ENCODE results near the gene AMHR2.
"Not testable (repeated sequence)": the region's sequence is repeated elsewhere in the genome, so short reads cannot be mapped to it uniquely, and the experiment has no call there.

Gene AMHR2

GRCh38 chr12:53399896-53400295 lies 23.8 kb upstream of the AMHR2 start:
- Histone ChIP-seq H3K36me3 (ENCODE audit: control insufficient read depth in 1 of 2, insufficient read depth in 2 of 2, low read depth in 1 of 2, low read length in 2 of 2) (peaks cover 22 to 26% of the 10 kb centered on the region in 2 experiments), H3K9ac (ENCODE audit: low read length) (no peak overlapping the region), H3K4me3 (ENCODE audit: insufficient read depth in 1 of 2, low read depth in 1 of 2, low read length in 2 of 2) (no peak overlapping the region), H3K79me1 (replicated peaks; ENCODE audit: low read length, poor library complexity, severe bottlenecking) (peaks cover 13% of the 10 kb centered on the region), H2BK120ac (ENCODE audit: low read depth, low read length) (no peak overlapping the region), H2BK15ac (ENCODE audit: low read depth, poor library complexity, severe bottlenecking) (no peak overlapping the region), H3K23ac (ENCODE audit: low read length in 2 of 2) (no peak overlapping the region), H3K4me2 (ENCODE audit: low read length, poor library complexity, severe bottlenecking) (no peak overlapping the region), H4K91ac (ENCODE audit: low read length) (no peak overlapping the region), H4K8ac (ENCODE audit: low read length) (no peak overlapping the region), H2AK5ac (ENCODE audit: low read length, severe bottlenecking) (no peak overlapping the region), H3K4me1 (ENCODE audit: control insufficient read depth, insufficient read depth, low read depth, low read length) (no peaks in the 10 kb centered on the region), H3K27me3 (ENCODE audit: control insufficient read depth in 1 of 2, insufficient read depth in 1 of 2, low read length in 2 of 2) (no peaks in the 10 kb centered on the region), H3K4ac (ENCODE audit: low read depth in 1 of 2, low read length in 2 of 2) (no peak overlapping the region), H2BK5ac (ENCODE audit: low read depth, low read length, poor library complexity, severe bottlenecking) (no peak overlapping the region), H2BK12ac (ENCODE audit: low read length in 2 of 2) (no peak overlapping the region), H3K9me3 (ENCODE audit: control insufficient read depth, low read length) (no peaks in the 10 kb centered on the region), H3K14ac (ENCODE audit: low read length in 2 of 2) (no peak overlapping the region), H3K18ac (ENCODE audit: low read depth in 1 of 2, low read length in 2 of 2) (no peak overlapping the region), H3K27ac (ENCODE audit: low read length, poor library complexity, severe bottlenecking) (no peak overlapping the region), H2AFZ (ENCODE audit: low read depth, low read length) (no peak overlapping the region)
- DNase-seq, result no peak
- 98% methylated on average over 7 of the region's 7 CpGs for WGBS

DNA sequence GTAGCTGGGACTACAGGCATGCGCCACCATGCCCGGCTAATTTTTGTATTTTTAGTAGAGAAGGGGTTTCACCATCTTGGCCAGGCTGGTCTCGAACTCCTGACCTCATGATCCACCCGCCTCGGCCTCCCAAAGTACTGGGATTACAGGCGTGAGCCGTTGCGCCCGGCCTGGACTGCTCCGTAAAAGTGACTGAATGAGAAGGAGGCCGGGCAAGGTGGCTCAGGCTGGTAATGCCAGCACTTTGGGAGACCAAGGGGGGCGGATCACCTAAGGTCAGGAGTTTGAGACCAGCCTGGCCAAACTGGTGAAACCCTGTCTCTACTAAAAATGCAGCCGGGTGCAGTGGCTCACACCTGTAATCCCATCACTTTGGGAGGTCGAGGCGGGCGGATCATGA lies 21.3 kb upstream of the AMHR2 start:
- H3K4me3 ChIP-seq (ENCODE audit: insufficient read depth in 1 of 2, low read depth in 1 of 2, low read length in 2 of 2); H3K4me2 ChIP-seq (ENCODE audit: low read length, poor library complexity, severe bottlenecking); H2BK120ac ChIP-seq (ENCODE audit: low read depth, low read length); H3K27me3 ChIP-seq (ENCODE audit: control insufficient read depth in 1 of 2, insufficient read depth in 1 of 2, low read length in 2 of 2); H3K23ac ChIP-seq (ENCODE audit: low read length in 2 of 2); DNase-seq; H3K9ac ChIP-seq (ENCODE audit: low read length); H3K9me3 ChIP-seq (ENCODE audit: control insufficient read depth, low read length); H3K18ac ChIP-seq (ENCODE audit: low read depth in 1 of 2, low read length in 2 of 2); H2BK5ac ChIP-seq (ENCODE audit: low read depth, low read length, poor library complexity, severe bottlenecking); H4K8ac ChIP-seq (ENCODE audit: low read length); H2BK12ac ChIP-seq (ENCODE audit: low read length in 2 of 2); H2BK15ac ChIP-seq (ENCODE audit: low read depth, poor library complexity, severe bottlenecking); H3K4me1 ChIP-seq (ENCODE audit: control insufficient read depth, insufficient read depth, low read depth, low read length); H2AK5ac ChIP-seq (ENCODE audit: low read length, severe bottlenecking); H4K91ac ChIP-seq (ENCODE audit: low read length); H2AFZ ChIP-seq (ENCODE audit: low read depth, low read length); H3K27ac ChIP-seq (ENCODE audit: low read length, poor library complexity, severe bottlenecking); H3K14ac ChIP-seq (ENCODE audit: low read length in 2 of 2); H3K4ac ChIP-seq (ENCODE audit: low read depth in 1 of 2, low read length in 2 of 2): not testable (repeated sequence)
- Histone ChIP-seq H3K79me1 (replicated peaks; ENCODE audit: low read length, poor library complexity, severe bottlenecking) (peaks cover 20% of the 10 kb centered on the region), H3K36me3 (ENCODE audit: control insufficient read depth in 1 of 2, insufficient read depth in 2 of 2, low read depth in 1 of 2, low read length in 2 of 2) (peaks cover 16 to 29% of the 10 kb centered on the region in 2 experiments)
- WGBS, result 97% methylated on average over 16 of the region's 16 CpGs

GRCh38 chr12:53402871-53403270 lies 20.8 kb upstream of the AMHR2 start:
- H3K9me3 ChIP-seq (ENCODE audit: control insufficient read depth, low read length), result no peaks in the 10 kb centered on the region
- 100% methylated on average over 7 of the region's 7 CpGs for WGBS
- H2BK120ac ChIP-seq (ENCODE audit: low read depth, low read length), result no peak overlapping the region
- H3K4me3 ChIP-seq (ENCODE audit: insufficient read depth in 1 of 2, low read depth in 1 of 2, low read length in 2 of 2), result no peak overlapping the region
- peaks cover 16 to 30% of the 10 kb centered on the region in 2 experiments for H3K36me3 ChIP-seq (ENCODE audit: control insufficient read depth in 1 of 2, insufficient read depth in 2 of 2, low read depth in 1 of 2, low read length in 2 of 2)
- no peak overlapping the region for H2AFZ ChIP-seq (ENCODE audit: low read depth, low read length)
- no peak overlapping the region for H3K4ac ChIP-seq (ENCODE audit: low read depth in 1 of 2, low read length in 2 of 2)
- no peak overlapping the region for H3K18ac ChIP-seq (ENCODE audit: low read depth in 1 of 2, low read length in 2 of 2)
- DNase-seq, result no peak
- no peak overlapping the region for H3K9ac ChIP-seq (ENCODE audit: low read length)
- no peaks in the 10 kb centered on the region for H3K4me1 ChIP-seq (ENCODE audit: control insufficient read depth, insufficient read depth, low read depth, low read length)
- H3K79me1 ChIP-seq (replicated peaks; ENCODE audit: low read length, poor library complexity, severe bottlenecking), result peaks cover 20% of the 10 kb centered on the region
- no peak overlapping the region for H4K8ac ChIP-seq (ENCODE audit: low read length)
- H3K4me2 ChIP-seq (ENCODE audit: low read length, poor library complexity, severe bottlenecking), result no peak overlapping the region
- no peak overlapping the region for H2BK15ac ChIP-seq (ENCODE audit: low read depth, poor library complexity, severe bottlenecking)
- no peak overlapping the region for H2BK12ac ChIP-seq (ENCODE audit: low read length in 2 of 2)
- no peak overlapping the region for H3K23ac ChIP-seq (ENCODE audit: low read length in 2 of 2)
- no peak overlapping the region for H3K14ac ChIP-seq (ENCODE audit: low read length in 2 of 2)
- H3K27ac ChIP-seq (ENCODE audit: low read length, poor library complexity, severe bottlenecking), result no peak overlapping the region
- H2BK5ac ChIP-seq (ENCODE audit: low read depth, low read length, poor library complexity, severe bottlenecking), result no peak overlapping the region
- H3K27me3 ChIP-seq (ENCODE audit: control insufficient read depth in 1 of 2, insufficient read depth in 1 of 2, low read length in 2 of 2), result no peaks in the 10 kb centered on the region
- no peak overlapping the region for H2AK5ac ChIP-seq (ENCODE audit: low read length, severe bottlenecking)
- H4K91ac ChIP-seq (ENCODE audit: low read length), result no peak overlapping the region

GRCh38 chr12:53410951-53411350 lies 12.7 kb upstream of the AMHR2 start:
- H3K4ac ChIP-seq (ENCODE audit: low read depth in 1 of 2, low read length in 2 of 2), result no peak overlapping the region
- 99% methylated on average over 5 of the region's 5 CpGs for WGBS
- no peaks in the 10 kb centered on the region for H3K9me3 ChIP-seq (ENCODE audit: control insufficient read depth, low read length)
- no peak overlapping the region for H2BK120ac ChIP-seq (ENCODE audit: low read depth, low read length)
- H2BK12ac ChIP-seq (ENCODE audit: low read length in 2 of 2), result no peak overlapping the region
- H3K14ac ChIP-seq (ENCODE audit: low read length in 2 of 2), result no peak overlapping the region
- H3K4me1 ChIP-seq (ENCODE audit: control insufficient read depth, insufficient read depth, low read depth, low read length), result no peaks in the 10 kb centered on the region
- H2AFZ ChIP-seq (ENCODE audit: low read depth, low read length), result no peak overlapping the region
- no peak overlapping the region for H2BK15ac ChIP-seq (ENCODE audit: low read depth, poor library complexity, severe bottlenecking)
- H3K4me2 ChIP-seq (ENCODE audit: low read length, poor library complexity, severe bottlenecking), result no peak overlapping the region
- peaks cover 15% of the 10 kb centered on the region for H3K79me1 ChIP-seq (replicated peaks; ENCODE audit: low read length, poor library complexity, severe bottlenecking)
- DNase-seq, result no peak
- H3K9ac ChIP-seq (ENCODE audit: low read length), result no peak overlapping the region
- H3K23ac ChIP-seq (ENCODE audit: low read length in 2 of 2), result no peak overlapping the region
- H3K27me3 ChIP-seq (ENCODE audit: control insufficient read depth in 1 of 2, insufficient read depth in 1 of 2, low read length in 2 of 2), result no peaks in the 10 kb centered on the region
- H4K91ac ChIP-seq (ENCODE audit: low read length), result no peak overlapping the region
- no peak overlapping the region for H2BK5ac ChIP-seq (ENCODE audit: low read depth, low read length, poor library complexity, severe bottlenecking)
- no peak overlapping the region for H3K27ac ChIP-seq (ENCODE audit: low read length, poor library complexity, severe bottlenecking)
- no peak overlapping the region for H3K4me3 ChIP-seq (ENCODE audit: insufficient read depth in 1 of 2, low read depth in 1 of 2, low read length in 2 of 2)
- H3K18ac ChIP-seq (ENCODE audit: low read depth in 1 of 2, low read length in 2 of 2), result no peak overlapping the region
- H2AK5ac ChIP-seq (ENCODE audit: low read length, severe bottlenecking), result no peak overlapping the region
- H3K36me3 ChIP-seq (ENCODE audit: control insufficient read depth in 1 of 2, insufficient read depth in 2 of 2, low read depth in 1 of 2, low read length in 2 of 2), result peaks cover 33 to 54% of the 10 kb centered on the region in 2 experiments
- H4K8ac ChIP-seq (ENCODE audit: low read length), result no peak overlapping the region
